Caco-2 (cell line): ENCODE results near the gene MGAT1. TPM values are rescaled to one million over a fixed set of nuclear protein-coding genes. Genes with fewer than 3 reads are reported as not detected.

Experiments
- BruUV-seq: library from RNA; stranded (reverse); fragments of 400-500 nt; replicated peaks from 2 replicates; lab custom pipeline; 2021; lab: Mats Ljungman, UMichigan
- CTCF ChIA-PET: fragments of 300-600 bp; sonication (Branson Sonifier 250); formaldehyde crosslinking; loops from one replicate; lab custom pipeline; 2022; ENCODE audit warnings: antibody characterized with exemption; lab: Charles Lee
- POLR2A ChIA-PET: fragments of 300-600 bp; sonication (Branson Sonifier 250); formaldehyde crosslinking; loops from one replicate; lab custom pipeline; 2022; ENCODE audit warnings: antibody characterized with exemption; lab: Charles Lee
- DNase-seq, 2 experiments: peaks; one replicate each; pipeline versions ENCODE4 v3.0.0 to v3.0.0-alpha.2; 2020 to 2022
- H3K27me3 ChIP-seq: replicated peaks from 2 replicates; pipeline ENCODE4 v1.6.0; 2011; ENCODE audit warnings: low read length; ENCODE audit not compliant: control insufficient read depth, insufficient read depth
- H3K36me3 ChIP-seq: 2 replicates; pipeline ENCODE4 v1.5.1; 2011; ENCODE audit warnings: low read length; ENCODE audit not compliant: control insufficient read depth, insufficient read depth
- H3K4me1 ChIP-seq: fragments of 250-450 bp; sonication (Bioruptor Pico); 2 replicates; pipeline ENCODE4 v1.5.1; 2020; ENCODE audit warnings: mild to moderate bottlenecking
- H3K4me3 ChIP-seq: 2 replicates; pipeline ENCODE4 v1.5.1; 2011; ENCODE audit warnings: low read depth, mild to moderate bottlenecking, control low read depth, low read length
- H3K9me3 ChIP-seq: fragments of 250-450 bp; sonication (Bioruptor Pico); 2 replicates; pipeline ENCODE4 v1.5.1; 2020; ENCODE audit warnings: mild to moderate bottlenecking, moderate library complexity
- H3K27ac Mint-ChIP-seq: one replicate; pipeline ENCODE4 v1.8.0; 2022; ENCODE audit warnings: mixed read lengths; ENCODE audit not compliant: unreplicated experiment
- H3K27me3 Mint-ChIP-seq: one replicate; pipeline ENCODE4 v1.8.0; 2022; ENCODE audit warnings: mixed read lengths; ENCODE audit not compliant: insufficient read depth, unreplicated experiment
- H3K36me3 Mint-ChIP-seq: one replicate; pipeline ENCODE4 v1.8.0; 2022; ENCODE audit warnings: mild to moderate bottlenecking, mixed read lengths; ENCODE audit not compliant: insufficient read depth, unreplicated experiment
- H3K4me1 Mint-ChIP-seq: one replicate; pipeline ENCODE4 v1.8.0; 2022; ENCODE audit warnings: low read depth, mixed read lengths; ENCODE audit not compliant: unreplicated experiment
- H3K4me3 Mint-ChIP-seq: one replicate; pipeline ENCODE4 v1.8.0; 2022; ENCODE audit warnings: mild to moderate bottlenecking, moderate library complexity, mixed read lengths; ENCODE audit not compliant: unreplicated experiment
- H3K9me3 Mint-ChIP-seq: one replicate; pipeline ENCODE4 v1.8.0; 2022; ENCODE audit warnings: mixed read lengths; ENCODE audit not compliant: unreplicated experiment
- intact Hi-C: fragments of 100-400 bp; cut with micrococcal nuclease; formaldehyde crosslinking; loops from one replicate; pipeline ENCODE4 v1.10.0; 2022; ENCODE audit not compliant: unreplicated experiment
- total RNA-seq: library from RNA; stranded (reverse); gene quantifications from 2 replicates; pipeline ENCODE4 v1.2.3, GENCODE V29; 2022
- TF ChIP-seq, protein P1 (sequence below), 2 experiments: fragments of 200-600 bp in 1 of 2; IDR thresholded peaks; 1 replicate in 1 of 2; 2 replicates in 1 of 2; pipeline versions ENCODE4 v1.5.1 to v1.8.0; 2011 to 2022; ENCODE audit warnings: antibody characterized with exemption in 1 of 2, control low read depth in 1 of 2, inconsistent platforms in 1 of 2, low read depth in 1 of 2, low read length in 1 of 2, mild to moderate bottlenecking in 1 of 2, moderate library complexity in 1 of 2; ENCODE audit not compliant: insufficient read depth in 1 of 2, severe bottlenecking in 1 of 2, unreplicated experiment in 1 of 2

Gene MGAT1
- total RNA-seq, 1 experiment from 2014 or later, result 80.1 TPM

DNA sequence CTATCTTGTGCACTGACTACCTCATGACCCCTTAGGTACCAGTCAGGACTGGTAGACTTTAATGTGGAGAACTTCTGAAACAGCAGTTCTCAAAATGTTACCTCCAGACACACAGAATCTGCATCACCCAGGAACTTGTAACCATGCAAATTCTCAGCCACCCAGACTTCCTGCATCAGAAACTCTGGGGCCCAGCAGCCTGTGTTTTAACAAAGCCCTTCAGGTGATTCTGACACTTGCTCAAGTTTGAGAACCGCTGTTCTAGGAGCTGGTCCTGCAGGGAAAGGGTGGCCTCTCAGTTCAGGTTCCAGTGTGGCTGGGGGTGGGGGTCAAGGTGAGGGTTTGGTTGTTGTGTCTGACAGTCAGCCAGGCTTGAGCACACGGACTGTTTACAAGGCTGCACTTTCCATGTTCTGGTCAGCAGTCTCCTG is 30.0 kb upstream of the MGAT1 start:
- CTCF ChIA-PET, result no interaction called here
- Histone ChIP-seq H3K4me1 (peaks cover 14% of the 10 kb centered on the region), H3K9me3 (peaks cover 20% of the 10 kb centered on the region), H3K4me3 (no peak overlapping the region), H3K36me3 (peaks cover 1% of the 10 kb centered on the region; the same call in 1 of the 2 replicates), H3K27me3 (no peaks in the 10 kb centered on the region)
- peak overlapping the region; percentile 97 for H3K4me3 Mint-ChIP-seq
- peaks cover 34% of the 10 kb centered on the region for H3K36me3 Mint-ChIP-seq
- H3K4me1 Mint-ChIP-seq, result peaks cover 17% of the 10 kb centered on the region
- H3K27ac Mint-ChIP-seq, result no peak overlapping the region
- DNase-seq, result no peak
- POLR2A ChIA-PET, result interaction anchor here (1.4 kb wide), 1 partner anchor 19 kb away, joined by 4 read pairs; no protein-coding TSS in a partner anchor
- TF ChIP-seq, protein P1, sequence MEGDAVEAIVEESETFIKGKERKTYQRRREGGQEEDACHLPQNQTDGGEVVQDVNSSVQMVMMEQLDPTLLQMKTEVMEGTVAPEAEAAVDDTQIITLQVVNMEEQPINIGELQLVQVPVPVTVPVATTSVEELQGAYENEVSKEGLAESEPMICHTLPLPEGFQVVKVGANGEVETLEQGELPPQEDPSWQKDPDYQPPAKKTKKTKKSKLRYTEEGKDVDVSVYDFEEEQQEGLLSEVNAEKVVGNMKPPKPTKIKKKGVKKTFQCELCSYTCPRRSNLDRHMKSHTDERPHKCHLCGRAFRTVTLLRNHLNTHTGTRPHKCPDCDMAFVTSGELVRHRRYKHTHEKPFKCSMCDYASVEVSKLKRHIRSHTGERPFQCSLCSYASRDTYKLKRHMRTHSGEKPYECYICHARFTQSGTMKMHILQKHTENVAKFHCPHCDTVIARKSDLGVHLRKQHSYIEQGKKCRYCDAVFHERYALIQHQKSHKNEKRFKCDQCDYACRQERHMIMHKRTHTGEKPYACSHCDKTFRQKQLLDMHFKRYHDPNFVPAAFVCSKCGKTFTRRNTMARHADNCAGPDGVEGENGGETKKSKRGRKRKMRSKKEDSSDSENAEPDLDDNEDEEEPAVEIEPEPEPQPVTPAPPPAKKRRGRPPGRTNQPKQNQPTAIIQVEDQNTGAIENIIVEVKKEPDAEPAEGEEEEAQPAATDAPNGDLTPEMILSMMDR (IDR thresholded peaks at IDR 0.05; ENCODE audit: insufficient read depth in 1 of 2, low read depth in 1 of 2, low read length in 1 of 2, severe bottlenecking in 1 of 2, unreplicated experiment in 1 of 2), result no peak
- no peaks in the 10 kb centered on the region for H3K27me3 Mint-ChIP-seq
- H3K9me3 Mint-ChIP-seq, result peaks cover 17% of the 10 kb centered on the region
- intact Hi-C loops, result no loop called here
- BruUV-seq, result no TSS peak

DNA sequence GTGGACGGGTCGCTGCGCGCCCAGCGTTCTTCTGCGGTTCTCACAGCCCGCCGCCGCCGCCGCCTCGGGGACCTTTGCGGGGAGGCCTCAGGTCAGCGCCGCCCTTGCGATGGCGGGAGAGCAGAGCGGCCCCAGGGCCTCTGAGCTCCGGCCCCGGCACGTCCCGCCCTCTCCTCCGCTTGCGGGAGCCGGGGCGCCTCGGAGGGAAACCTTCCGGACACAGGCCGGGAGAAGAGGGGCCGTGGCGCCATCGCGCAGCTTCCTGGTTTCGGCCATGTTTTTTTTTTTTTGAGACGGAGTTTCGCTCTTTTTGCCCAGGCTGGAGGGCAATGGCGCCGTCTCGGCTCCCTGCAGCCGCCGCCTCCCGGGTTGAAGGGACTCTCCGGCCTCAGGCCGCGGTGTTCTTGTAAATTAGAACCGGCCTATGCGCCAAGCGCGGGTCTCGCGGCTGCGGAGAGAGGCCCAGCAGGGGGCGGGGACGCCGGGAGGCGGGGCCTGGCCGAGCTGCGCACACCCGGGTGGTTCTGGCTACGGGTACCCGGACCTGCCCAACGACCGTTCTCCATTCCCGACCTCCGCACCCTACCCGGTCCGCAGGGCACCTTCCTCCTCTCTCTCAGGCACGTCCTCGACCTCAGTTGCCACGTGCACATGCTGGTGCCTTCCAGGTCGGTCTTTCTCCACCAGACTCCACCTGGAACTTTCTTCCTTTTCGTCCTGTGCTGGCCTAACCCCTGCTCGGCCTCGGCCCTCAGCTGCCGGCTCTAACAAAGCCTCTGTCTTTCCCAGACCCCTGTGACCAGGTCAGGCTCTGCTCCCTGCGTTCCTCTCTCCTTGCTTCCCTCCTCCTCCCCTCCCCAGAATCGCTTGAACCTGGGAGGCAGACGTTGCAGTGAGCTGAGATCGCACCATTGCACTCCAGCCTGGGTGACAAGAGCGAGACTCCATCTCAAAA is 28.8 kb upstream of the MGAT1 start:
- Mint-ChIP-seq H3K27ac (peak overlapping the region; percentile 98), H3K27me3 (no peaks in the 10 kb centered on the region), H3K4me1 (peaks cover 17% of the 10 kb centered on the region), H3K4me3 (peak overlapping the region; percentile 97), H3K36me3 (peaks cover 29% of the 10 kb centered on the region), H3K9me3 (peaks cover 17% of the 10 kb centered on the region)
- Histone ChIP-seq H3K9me3 (peaks cover 20% of the 10 kb centered on the region), H3K4me3 (peak overlapping the region; percentile 76), H3K27me3 (no peaks in the 10 kb centered on the region), H3K36me3 (peaks cover 1% of the 10 kb centered on the region; the same call in 1 of the 2 replicates), H3K4me1 (peaks cover 14% of the 10 kb centered on the region)
- CTCF ChIA-PET, result interaction anchor here (0.8 to 1.6 kb wide), 4 partner anchors 29 to 353 kb away, joined by 3 to 5 read pairs (median 3); partner anchors contain the start of gene ZFP62
- intact Hi-C loops, result loop anchor here (1.0 to 2.0 kb wide), 2 partner anchors 21 to 29 kb away; no protein-coding TSS in a partner anchor
- peak; percentile 83 to 89 for DNase-seq
- POLR2A ChIA-PET, result interaction anchor here (0.6 to 2.3 kb wide), 10 partner anchors 14 to 223 kb away, joined by 3 to 13 read pairs (median 4); partner anchors contain the start of gene ZFP62
- no TSS peak for BruUV-seq
- TF ChIP-seq, protein P1 (IDR thresholded peaks at IDR 0.05; ENCODE audit: insufficient read depth in 1 of 2, low read depth in 1 of 2, low read length in 1 of 2, severe bottlenecking in 1 of 2, unreplicated experiment in 1 of 2), result peak in 1 of 2 experiments; percentile 8
